Measurements from ENCODE around the gene ICE2. TPM values are rescaled to one million over a fixed set of nuclear protein-coding genes. Genes with fewer than 3 reads are reported as not detected.
A peak's percentile ranks its signal among the peaks of the same experiment; 100 is the strongest.

The ICE2 gene
- total RNA-seq, 1 experiment from 2014 or later: 62.8 TPM

- peak overlapping the region; percentile 65 for H3K4me2 ChIP-seq (ENCODE audit: low read length)
- ChIA-PET RAD21 (ENCODE audit: low non-redundant PET in 1 of 2, low total read pairs in 2 of 2, uncharacterized antibody in 2 of 2, unreplicated experiment in 2 of 2) (interaction anchor here in 1 of 2 experiments (1.0 kb wide), 1 partner anchor 24 kb away, joined by 3 read pairs; no protein-coding TSS in a partner anchor), POLR2A (interaction anchor here (0.9 to 8.0 kb wide), 11 partner anchors 8 to 73 kb away, joined by 3 to 70 read pairs (median 4); partner anchors contain the start of gene ANXA2), CTCF (interaction anchor here (1.2 kb wide), 1 partner anchor 16 kb away, joined by 5 read pairs; no protein-coding TSS in a partner anchor)
- H4K20me1 ChIP-seq (ENCODE audit: insufficient read depth): no peaks in the 10 kb centered on the region; the same call in 1 of the 2 replicates
- peak overlapping the region; percentile 63 for H3K9ac ChIP-seq (ENCODE audit: low read length)
- H3K9me3 ChIP-seq (ENCODE audit: control insufficient read depth in 1 of 2, insufficient read depth in 1 of 2, low read depth in 1 of 2, low read length in 2 of 2): no peaks in the 10 kb centered on the region
- no peak overlapping the region for H2AFZ ChIP-seq (ENCODE audit: low read depth, low read length, poor library complexity, severe bottlenecking)
- ATAC-seq (no peak), DNase-seq (ENCODE audit: low read depth, low spot score) (no peak)
- H3K27me3 ChIP-seq (ENCODE audit: insufficient read depth, low read length): no peaks in the 10 kb centered on the region
- peaks cover 100% of the 10 kb centered on the region for H3K79me2 ChIP-seq (ENCODE audit: insufficient read depth, low read length)
- peak overlapping the region in 1 of 2 experiments; percentile 3; a peak in 1 of 4 replicates for H3K4me3 ChIP-seq (replicated peaks in 1 of 2; ENCODE audit: low read depth in 1 of 2, low read length in 2 of 2)
- H3K9me2 ChIP-seq (ENCODE audit: insufficient read depth): no peaks in the 10 kb centered on the region
- peak overlapping the region; percentile 93 for H3K27ac ChIP-seq (ENCODE audit: low read depth, low read length)
- TF ChIP-seq MAX (IDR thresholded peaks at IDR 0.05) (no peak), ZFX (IDR thresholded peaks at IDR 0.05) (no peak), RAD21 (IDR thresholded peaks at IDR 0.05; ENCODE audit: low read depth) (no peak), EGR1 (IDR thresholded peaks at IDR 0.05; ENCODE audit: low read depth) (no peak), SP1 (IDR thresholded peaks at IDR 0.05; ENCODE audit: low read depth) (no peak), SRF (IDR thresholded peaks at IDR 0.05; ENCODE audit: low read depth) (no peak), YY1 (IDR thresholded peaks at IDR 0.05; ENCODE audit: extremely low read depth, insufficient replicate concordance, low read depth, low read length) (no peak), POLR2AphosphoS5 (IDR thresholded peaks at IDR 0.05; ENCODE audit: low read depth, low read length) (no peak), CTCF (IDR thresholded peaks at IDR 0.05 in 2 of 3, conservative IDR thresholded peaks at IDR 0.05 in 1 of 3; ENCODE audit: borderline replicate concordance in 1 of 3, insufficient read depth in 1 of 3, low read depth in 2 of 3, low read length in 2 of 3) (no peak), ELF1 (IDR thresholded peaks at IDR 0.05; ENCODE audit: borderline replicate concordance, low read depth) (no peak), ZBTB33 (IDR thresholded peaks at IDR 0.05; ENCODE audit: extremely low read depth, insufficient replicate concordance, low read length) (no peak), TCF7L2 (IDR thresholded peaks at IDR 0.05; ENCODE audit: borderline replicate concordance, extremely low read depth, insufficient read depth, insufficient read length) (no peak), SIN3A (IDR thresholded peaks at IDR 0.05; ENCODE audit: low read depth) (no peak), ATF3 (IDR thresholded peaks at IDR 0.05) (no peak), EZH2phosphoT487 (IDR thresholded peaks at IDR 0.05; ENCODE audit: borderline replicate concordance) (no peak), FOSL1 (IDR thresholded peaks at IDR 0.05; ENCODE audit: low read depth) (no peak), EZH2 (IDR thresholded peaks at IDR 0.05) (no peak)
- H3K4me1 ChIP-seq (ENCODE audit: control insufficient read depth in 1 of 2, insufficient read depth in 2 of 2, low read length in 2 of 2): peaks cover 88 to 99% of the 10 kb centered on the region in 2 experiments
- no TSS peak for BruUV-seq (replicated peaks)
- intact Hi-C loops (cut with micrococcal nuclease): no loop called here
- H3K36me3 ChIP-seq (ENCODE audit: control insufficient read depth in 1 of 2, insufficient read depth in 2 of 2, low read length in 2 of 2): peaks cover 6 to 45% of the 10 kb centered on the region in 2 experiments
Measured at GRCh38 chr15:60375306-60375705, 103.6 kb downstream of the ICE2 start.

All from HCT116 (cell line).